ENCODE results near the gene FBXO17. TPM values are rescaled to one million over a fixed set of nuclear protein-coding genes. Genes with fewer than 3 reads are reported as not detected.

Gene FBXO17
- 28.4 and 30.3 TPM in 2 replicates for total RNA-seq

GRCh38 chr19:38975214-38975860 lies at the start of gene FBXO17:
Gene FBXO17 (minus strand): TSS chr19:38975742. CDS start chr19:38950319, 25,423 bp downstream.

GRCh38 chr19:38930776-38931520 lies 44.6 kb downstream of the FBXO17 start, which contains the start of gene MRPS12:
Gene MRPS12 (plus strand): TSS chr19:38930944. CDS start chr19:38931295, 351 bp downstream.

DNA sequence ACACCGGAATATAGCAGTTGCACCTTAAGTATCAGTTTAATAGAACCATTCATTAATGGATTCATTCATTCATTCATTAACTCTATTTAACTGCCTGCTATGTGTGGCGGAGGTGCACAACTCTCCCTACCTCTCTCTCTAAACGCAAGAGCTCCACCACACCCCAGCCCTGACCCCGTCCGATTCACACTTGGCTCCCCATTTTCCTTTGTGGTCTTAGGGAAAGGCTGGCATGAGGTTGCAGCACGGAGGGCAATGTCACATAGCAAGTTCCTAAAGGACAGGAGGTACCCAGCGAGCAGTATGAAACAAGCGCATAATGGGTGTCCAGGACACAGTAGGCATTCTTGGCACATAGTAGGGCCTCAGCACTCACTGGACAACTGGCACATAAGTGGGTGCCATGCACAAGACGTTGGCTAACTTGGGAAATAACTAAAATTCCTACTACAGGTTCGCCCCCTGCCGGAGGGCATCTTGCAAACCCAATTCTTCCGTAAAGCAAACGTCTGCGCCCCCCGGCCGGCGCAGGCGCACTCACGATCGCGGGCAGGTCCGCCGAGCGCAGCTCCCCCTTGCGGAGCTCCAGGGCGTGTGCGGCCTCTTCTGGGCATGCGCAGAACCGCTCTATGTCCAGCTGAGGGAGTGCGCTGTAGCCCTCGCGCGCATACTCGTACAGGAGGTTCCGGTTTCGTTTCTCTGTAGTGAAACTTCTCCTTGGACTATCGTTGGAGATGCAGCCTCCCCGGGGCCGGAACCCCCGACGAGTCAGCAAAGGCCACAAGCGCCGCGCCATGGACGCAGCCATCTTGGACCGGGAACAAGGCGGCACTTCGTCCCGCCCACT lies 45.4 kb downstream of the FBXO17 start, which contains the start of gene SARS2:
TSS of gene SARS2 (minus strand) at position 835 of the 847 bp plus-strand sequence. CDS start at position 808, 27 bp downstream.

GRCh38 chr19:38899447-38900201 lies 75.9 kb downstream of the FBXO17 start, which contains the start of the genes NFKBIB and SIRT2:
Gene NFKBIB (plus strand): TSS chr19:38899969. CDS start chr19:38900033, 64 bp downstream.
Gene SIRT2 (minus strand): TSS chr19:38899618. CDS start chr19:38899521, 97 bp downstream.

Other genes with a start within 250 kb of the FBXO17 start
- 0.13 and 0.43 TPM in 2 replicates for gene CAPN12, start 231.3 kb downstream of the FBXO17 start, total RNA-seq
- gene LGALS7, start 202.2 kb downstream of the FBXO17 start, total RNA-seq: not detected in 2 replicates
- not detected in 2 replicates for gene LGALS7B, start 186.5 kb downstream of the FBXO17 start, total RNA-seq
- 0.22 TPM in 1 of 2 replicates, not detected in the other for gene LGALS4, start 162.8 kb downstream of the FBXO17 start, total RNA-seq
- gene ECH1, start 143.9 kb downstream of the FBXO17 start, total RNA-seq: 27.8 and 28.0 TPM in 2 replicates
- gene HNRNPL, start 125.8 kb downstream of the FBXO17 start, total RNA-seq: 240 and 255 TPM in 2 replicates
- gene RINL, start 97.5 kb downstream of the FBXO17 start, total RNA-seq: 3.6 and 3.9 TPM in 2 replicates
- gene SIRT2, start 76.1 kb downstream of the FBXO17 start, total RNA-seq: 41.7 and 49.8 TPM in 2 replicates
- 7.8 TPM in 2 replicates for gene NFKBIB, start 75.8 kb downstream of the FBXO17 start, total RNA-seq
- gene CCER2, start 63.6 kb downstream of the FBXO17 start, total RNA-seq: not detected in 2 replicates
- gene SARS2, start 45.0 kb downstream of the FBXO17 start, total RNA-seq: 10.2 and 14.1 TPM in 2 replicates
- 17.1 and 19.2 TPM in 2 replicates for gene MRPS12, start 44.8 kb downstream of the FBXO17 start, total RNA-seq
- gene FBXO27, start 56.8 kb upstream of the FBXO17 start, total RNA-seq: 1.8 and 6.7 TPM in 2 replicates
- gene ACP7, start 108.6 kb upstream of the FBXO17 start, total RNA-seq: not detected in 2 replicates
- 8.2 and 11.0 TPM in 2 replicates for gene PAK4, start 150.0 kb upstream of the FBXO17 start, total RNA-seq
- gene NCCRP1, start 221.2 kb upstream of the FBXO17 start, total RNA-seq: 0.13 TPM in 1 of 2 replicates, not detected in the other
- gene SYCN, start 228.5 kb upstream of the FBXO17 start, total RNA-seq: not detected in 2 replicates

Measured in articular chondrocyte of knee joint (primary cell).